Measurements from ENCODE around the gene CARTPT.

The CARTPT gene

DNA sequence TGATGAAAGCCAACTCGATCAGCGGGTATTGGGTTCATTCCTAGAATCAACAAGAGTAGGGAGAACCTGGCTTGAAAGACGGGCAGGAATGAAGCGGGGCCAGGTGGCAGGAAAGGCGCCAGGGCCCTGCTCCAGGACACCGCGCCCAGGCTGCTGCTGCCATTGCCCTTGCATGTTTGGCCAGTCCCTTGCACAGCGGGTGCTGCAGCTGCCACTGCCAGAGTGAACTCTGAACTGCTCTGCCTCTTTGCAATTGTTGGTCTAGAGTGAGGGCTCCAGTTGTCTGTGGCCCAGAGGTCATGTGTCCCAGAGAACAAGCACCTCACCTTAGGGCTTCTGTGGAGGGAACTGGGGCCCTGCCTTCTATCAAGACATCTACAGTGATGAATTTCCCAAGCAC is 24.0 kb upstream of the CARTPT start:
- H3K4me3 ChIP-seq (ENCODE audit: low read depth, low read length), result no peak overlapping the region
- no peak for TF ChIP-seq CTCF (IDR thresholded peaks at IDR 0.05; ENCODE audit: low read depth, low read length)

- no peak overlapping the region for H3K4me3 ChIP-seq (ENCODE audit: low read depth, low read length)
- no peak for TF ChIP-seq CTCF (IDR thresholded peaks at IDR 0.05; ENCODE audit: low read depth, low read length)
Observed at GRCh38 chr5:71695595-71695994, 23.5 kb upstream of the CARTPT start.

- TF ChIP-seq CTCF (IDR thresholded peaks at IDR 0.05; ENCODE audit: low read depth, low read length), result peak; percentile 59
- no peak overlapping the region for H3K4me3 ChIP-seq (ENCODE audit: low read depth, low read length)
Observed at GRCh38 chr5:71697967-71698366, 21.1 kb upstream of the CARTPT start.

GRCh38 chr5:71699233-71699632 is 19.8 kb upstream of the CARTPT start:
- no peak for TF ChIP-seq CTCF (IDR thresholded peaks at IDR 0.05; ENCODE audit: low read depth, low read length)

DNA sequence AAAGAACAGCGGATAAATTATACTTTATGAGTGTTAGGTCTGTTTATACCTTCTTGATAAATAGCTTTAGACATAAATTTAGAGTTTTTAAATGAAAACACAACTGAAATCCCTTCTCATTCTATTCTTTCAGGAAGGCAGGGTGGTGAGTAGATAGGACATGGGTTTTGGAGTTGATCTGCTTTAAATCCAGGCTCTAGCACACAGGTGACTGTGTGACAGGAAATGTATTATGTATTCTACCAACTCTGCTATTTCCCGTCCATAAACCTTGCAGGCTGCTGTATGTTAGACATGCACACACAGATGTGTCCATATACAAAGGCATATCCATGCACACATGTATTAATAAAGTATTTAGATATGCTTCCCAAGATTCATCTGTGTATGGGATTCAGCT is 19.3 kb upstream of the CARTPT start:
- TF ChIP-seq CTCF (IDR thresholded peaks at IDR 0.05; ENCODE audit: low read depth, low read length), result no peak
- H3K4me3 ChIP-seq (ENCODE audit: low read depth, low read length), result no peak overlapping the region

More at GRCh38 chr5:71699233-71699632, 19.8 kb upstream of the CARTPT start:
- H3K4me3 ChIP-seq (ENCODE audit: low read depth, low read length), result no peak overlapping the region

GRCh38 chr5:71700803-71701202 is 18.3 kb upstream of the CARTPT start:
- no peak overlapping the region for H3K4me3 ChIP-seq (ENCODE audit: low read depth, low read length)
- TF ChIP-seq CTCF (IDR thresholded peaks at IDR 0.05; ENCODE audit: low read depth, low read length), result no peak

- no peak overlapping the region for H3K4me3 ChIP-seq (ENCODE audit: low read depth, low read length)
- no peak for TF ChIP-seq CTCF (IDR thresholded peaks at IDR 0.05; ENCODE audit: low read depth, low read length)
Observed at GRCh38 chr5:71701407-71701806, 17.7 kb upstream of the CARTPT start.

Data from WI38 (cell line).